Breast epithelium (tissue), 4 donors: ENCODE results near the gene COL8A2. TPM values are rescaled to one million over a fixed set of nuclear protein-coding genes. Genes with fewer than 3 reads are reported as not detected.

Experiments
- DNase-seq, 2 donors: peaks; one replicate each; pipeline ENCODE4 v3.0.0-alpha.2; 2019; ENCODE audit warnings: low spot score in 2 of 2
- H3K27ac ChIP-seq, 2 donors: fragments of 200-600 bp; sonication (generic) in 1 of 2; one replicate each; pipeline ENCODE4 v1.5.1; 2016 to 2019; ENCODE audit warnings: mild to moderate bottlenecking in 1 of 2
- H3K27me3 ChIP-seq, 2 donors: fragments of 200-600 bp; sonication (generic) in 1 of 2; one replicate each; pipeline versions ENCODE4 v1.5.1 to v1.6.0; 2017 to 2019; ENCODE audit warnings: control low read depth in 1 of 2, mild to moderate bottlenecking in 1 of 2
- H3K36me3 ChIP-seq: fragments of 200-600 bp; one replicate; pipeline ENCODE4 v1.5.1; 2019
- H3K4me1 ChIP-seq, 2 donors: fragments of 200-600 bp; sonication (generic); one replicate each; pipeline ENCODE4 v1.5.1; 2016 to 2019; ENCODE audit warnings: control low read depth in 1 of 2
- H3K4me3 ChIP-seq, 3 donors: fragments of 200-600 bp; sonication (generic); 1 replicate in 2 of 3; 2 replicates in 1 of 3; pipeline ENCODE4 v1.5.1; 2016 to 2019; ENCODE audit warnings: mild to moderate bottlenecking in 3 of 3, moderate library complexity in 2 of 3
- H3K9me3 ChIP-seq, 2 donors: fragments of 200-600 bp; sonication (generic) in 1 of 2; one replicate each; pipeline ENCODE4 v1.5.1; 2016 to 2019; ENCODE audit warnings: control low read depth in 1 of 2
- POLR2A ChIP-seq: fragments of 450-650 bp; IDR thresholded peaks from one replicate; pipeline ENCODE4 v1.6.1; 2016; ENCODE audit warnings: antibody characterized with exemption, mild to moderate bottlenecking, moderate library complexity
- POLR2AphosphoS5 ChIP-seq, 3 donors: sonication (generic); formaldehyde crosslinking; IDR thresholded peaks; one replicate each; pipeline ENCODE4 v1.6.1; 2017; ENCODE audit warnings: antibody characterized with exemption in 3 of 3
- intact Hi-C: fragments of 100-400 bp; cut with DNase I; formaldehyde crosslinking; loops from one replicate; pipeline ENCODE4 v1.15.1; 2023; ENCODE audit warnings: low total_unique reads
- total RNA-seq, 3 donors: library from RNA; depleted of rRNA; stranded (reverse); fragments of >200 nt; gene quantifications; one replicate each; pipeline ENCODE4 v1.1.0, GENCODE V29; 2016
- TF ChIP-seq, protein P1 (sequence below), 3 donors: fragments of 450-650 bp; IDR thresholded peaks; one replicate each; pipeline ENCODE4 v1.5.1; 2016 to 2017; ENCODE audit warnings: antibody characterized with exemption in 3 of 3, mild to moderate bottlenecking in 3 of 3, moderate library complexity in 3 of 3

COL8A2 gene
- total RNA-seq, 3 donors from 2014 or later = 3.4 to 20.6 (median 11.1) TPM

DNA sequence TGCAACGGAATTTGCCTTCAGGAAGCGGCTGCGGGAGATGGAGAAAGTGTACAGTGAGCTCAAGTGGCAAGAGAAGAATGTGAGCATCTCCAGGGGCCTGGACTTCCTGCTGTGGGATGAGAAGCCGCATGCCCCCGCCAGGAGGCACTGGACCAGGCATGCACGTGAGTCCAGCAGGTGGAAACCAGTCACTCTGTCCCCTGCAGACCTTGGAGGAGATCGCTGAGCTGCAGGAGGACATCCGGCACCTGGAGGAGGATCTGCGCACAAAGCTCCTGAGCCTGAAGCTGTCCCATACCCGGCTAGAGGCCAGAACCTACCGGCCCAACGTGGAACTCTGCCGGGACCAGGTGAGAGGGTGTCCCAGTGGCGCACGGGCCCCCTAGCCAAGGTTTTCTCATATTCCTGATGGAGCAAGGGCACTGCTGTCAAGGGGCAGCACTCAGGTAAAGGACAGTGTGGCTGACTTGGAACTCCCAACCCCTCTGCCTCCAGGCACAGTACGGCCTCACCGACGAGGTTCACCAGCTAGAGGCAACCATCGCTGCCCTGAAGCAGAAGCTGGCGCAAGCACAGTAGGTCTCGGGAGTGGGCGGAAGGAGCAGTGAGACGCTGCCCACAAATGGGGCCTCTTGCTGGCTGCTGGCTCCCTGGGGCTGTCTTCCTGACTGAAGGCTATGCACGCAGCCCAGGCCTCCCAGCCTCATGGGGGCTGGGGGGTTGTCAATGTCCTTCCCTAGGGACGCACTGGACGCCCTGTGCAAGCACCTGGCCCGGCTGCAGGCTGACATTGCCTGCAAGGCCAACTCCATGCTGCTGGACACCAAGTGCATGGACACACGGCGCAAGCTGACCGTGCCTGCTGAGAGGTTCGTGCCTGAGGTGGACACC, 37.5 kb downstream of the COL8A2 start:
- TF ChIP-seq POLR2AphosphoS5 (IDR thresholded peaks at IDR 0.05) (no peak), POLR2A (no peak)
- TF ChIP-seq, protein P1, sequence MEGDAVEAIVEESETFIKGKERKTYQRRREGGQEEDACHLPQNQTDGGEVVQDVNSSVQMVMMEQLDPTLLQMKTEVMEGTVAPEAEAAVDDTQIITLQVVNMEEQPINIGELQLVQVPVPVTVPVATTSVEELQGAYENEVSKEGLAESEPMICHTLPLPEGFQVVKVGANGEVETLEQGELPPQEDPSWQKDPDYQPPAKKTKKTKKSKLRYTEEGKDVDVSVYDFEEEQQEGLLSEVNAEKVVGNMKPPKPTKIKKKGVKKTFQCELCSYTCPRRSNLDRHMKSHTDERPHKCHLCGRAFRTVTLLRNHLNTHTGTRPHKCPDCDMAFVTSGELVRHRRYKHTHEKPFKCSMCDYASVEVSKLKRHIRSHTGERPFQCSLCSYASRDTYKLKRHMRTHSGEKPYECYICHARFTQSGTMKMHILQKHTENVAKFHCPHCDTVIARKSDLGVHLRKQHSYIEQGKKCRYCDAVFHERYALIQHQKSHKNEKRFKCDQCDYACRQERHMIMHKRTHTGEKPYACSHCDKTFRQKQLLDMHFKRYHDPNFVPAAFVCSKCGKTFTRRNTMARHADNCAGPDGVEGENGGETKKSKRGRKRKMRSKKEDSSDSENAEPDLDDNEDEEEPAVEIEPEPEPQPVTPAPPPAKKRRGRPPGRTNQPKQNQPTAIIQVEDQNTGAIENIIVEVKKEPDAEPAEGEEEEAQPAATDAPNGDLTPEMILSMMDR (IDR thresholded peaks at IDR 0.05) = no peak
- H3K4me3 ChIP-seq = peak overlapping the region in 1 of 3 donors; percentile 84
- intact Hi-C loops = no loop called here
- H3K36me3 ChIP-seq = no peaks in the 10 kb centered on the region
- no peak overlapping the region for H3K27ac ChIP-seq
- H3K27me3 ChIP-seq = no peaks in the 10 kb centered on the region
- DNase-seq = no peak
- H3K4me1 ChIP-seq = peaks cover 6 to 12% of the 10 kb centered on the region in 2 donors
- no peaks in the 10 kb centered on the region for H3K9me3 ChIP-seq

DNA sequence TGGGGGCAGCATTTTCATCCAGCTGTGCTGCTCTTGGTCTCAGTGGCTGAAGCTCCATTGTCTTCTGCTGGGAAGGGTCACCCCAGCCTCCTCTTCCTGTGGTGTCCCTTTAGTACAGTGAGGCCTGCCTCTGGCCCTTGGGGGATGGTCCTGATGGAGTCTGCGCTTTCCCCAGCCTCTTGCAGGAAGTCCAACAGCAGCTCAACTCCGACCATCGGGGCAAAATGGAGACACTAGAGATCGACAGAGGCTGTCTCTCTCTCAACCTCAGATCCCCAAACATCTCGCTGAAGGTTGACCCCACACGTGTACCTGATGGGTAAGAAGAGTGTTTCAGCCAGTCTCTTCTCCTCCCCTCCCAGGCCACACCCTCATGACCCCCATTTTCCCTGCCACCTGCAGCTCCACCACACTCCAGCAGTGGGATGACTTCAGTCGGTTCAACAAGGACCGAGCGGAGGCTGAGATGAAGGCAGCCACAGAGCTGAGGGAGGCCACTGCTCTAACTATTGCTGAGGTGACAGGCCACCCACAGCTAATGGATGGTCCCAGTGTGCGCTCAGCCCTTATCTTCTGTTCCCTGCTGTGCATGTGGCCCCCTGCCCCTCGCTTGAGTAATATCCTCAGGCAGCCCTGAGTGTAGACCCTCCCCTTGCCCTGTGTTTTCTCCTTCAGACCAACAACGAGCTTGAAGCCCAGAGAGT, 38.3 kb downstream of the COL8A2 start:
- no peaks in the 10 kb centered on the region for H3K9me3 ChIP-seq
- H3K27ac ChIP-seq = no peak overlapping the region
- DNase-seq = no peak
- intact Hi-C loops = no loop called here
- H3K36me3 ChIP-seq = no peaks in the 10 kb centered on the region
- peaks cover 6 to 12% of the 10 kb centered on the region in 2 donors for H3K4me1 ChIP-seq
- H3K4me3 ChIP-seq = no peak overlapping the region
- TF ChIP-seq POLR2AphosphoS5 (IDR thresholded peaks at IDR 0.05) = no peak
- TF ChIP-seq, protein P1 (IDR thresholded peaks at IDR 0.05) = no peak
- H3K27me3 ChIP-seq = no peaks in the 10 kb centered on the region

DNA sequence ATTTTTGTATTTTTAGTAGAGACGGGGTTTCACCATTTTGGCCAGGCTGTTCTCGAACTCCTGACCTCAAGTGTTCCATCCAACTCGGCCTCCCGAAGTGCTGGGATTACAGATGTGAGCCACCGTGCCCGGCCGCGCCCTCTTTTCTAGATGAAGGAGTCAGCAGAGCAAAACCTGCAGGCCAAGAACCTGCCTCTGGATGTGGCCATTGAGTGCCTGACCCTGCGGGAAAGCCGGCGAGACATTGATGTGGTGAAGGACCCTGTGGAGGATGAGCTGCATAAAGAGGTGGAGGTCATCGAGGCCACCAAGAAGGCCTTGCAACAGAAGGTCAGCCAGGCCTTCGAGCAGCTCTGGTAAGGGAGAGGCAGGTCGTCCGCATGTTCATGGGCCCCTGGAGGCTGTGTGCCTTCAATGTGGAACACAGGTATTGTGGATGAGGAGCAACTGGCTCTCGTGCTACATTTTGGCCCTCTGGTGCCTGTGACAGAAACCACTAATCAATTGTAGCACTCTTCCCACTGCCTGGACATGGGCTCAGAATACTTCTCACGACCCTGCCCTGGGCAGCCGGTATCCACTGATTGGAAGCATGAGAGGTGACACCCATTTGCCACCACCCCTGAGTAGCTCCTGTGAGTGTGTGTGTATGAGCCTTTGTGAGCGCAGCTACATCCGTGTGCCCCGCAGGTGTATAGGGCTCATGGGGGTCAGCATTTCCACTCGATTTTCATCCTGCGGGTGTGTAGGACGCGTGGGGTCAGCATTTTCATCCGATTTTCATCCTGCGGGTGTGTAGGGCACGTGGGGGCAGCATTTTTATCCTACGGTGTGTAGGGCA, 39.1 kb downstream of the COL8A2 start:
- H3K4me3 ChIP-seq = no peak overlapping the region
- intact Hi-C loops = no loop called here
- no peak for DNase-seq
- peaks cover 6 to 12% of the 10 kb centered on the region in 2 donors for H3K4me1 ChIP-seq
- no peak overlapping the region for H3K27ac ChIP-seq
- no peaks in the 10 kb centered on the region for H3K36me3 ChIP-seq
- no peaks in the 10 kb centered on the region for H3K27me3 ChIP-seq
- TF ChIP-seq POLR2A (no peak), POLR2AphosphoS5 (IDR thresholded peaks at IDR 0.05) (no peak)
- TF ChIP-seq, protein P1 (IDR thresholded peaks at IDR 0.05) = no peak
- no peaks in the 10 kb centered on the region for H3K9me3 ChIP-seq

DNA sequence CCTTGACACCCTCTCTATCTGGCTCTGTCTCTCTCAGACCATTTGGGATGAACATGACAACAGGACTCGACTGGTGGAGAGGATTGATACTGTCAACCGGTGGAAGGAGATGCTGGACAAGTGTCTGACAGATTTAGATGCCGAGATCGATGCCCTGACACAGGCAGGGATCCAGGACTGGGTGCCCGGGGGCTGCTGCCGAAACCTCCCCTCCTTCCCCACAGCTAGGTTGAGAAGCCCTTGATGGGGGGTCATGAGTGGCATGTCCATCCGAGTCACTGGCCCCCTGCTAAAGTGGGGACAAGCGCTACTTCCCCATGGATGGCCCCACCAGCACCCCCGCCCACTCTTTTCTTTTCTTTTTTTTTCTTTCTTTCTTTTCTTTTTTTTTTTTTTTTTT, 39.9 kb downstream of the COL8A2 start:
- Histone ChIP-seq H3K9me3 (no peaks in the 10 kb centered on the region), H3K27me3 (no peaks in the 10 kb centered on the region), H3K36me3 (no peaks in the 10 kb centered on the region), H3K4me1 (peaks cover 6 to 12% of the 10 kb centered on the region in 2 donors), H3K27ac (no peak overlapping the region), H3K4me3 (peak overlapping the region in 1 of 3 donors; percentile 76)
- DNase-seq = no peak
- intact Hi-C loops = no loop called here
- TF ChIP-seq POLR2A = no peak
- TF ChIP-seq POLR2AphosphoS5 (IDR thresholded peaks at IDR 0.05) = no peak
- TF ChIP-seq, protein P1 (IDR thresholded peaks at IDR 0.05) = no peak
